OCI-LY3 (cell line): ENCODE measurements around the gene CLTB.

Experiments
- H2AFZ ChIP-seq: fragments of 200-600, 300-600 bp; shearing (Covaris generic); 2 replicates; pipeline ENCODE4 v1.6.0; 2014; ENCODE audit warnings: antibody characterized with exemption, low read depth, low read length
- H3K27ac ChIP-seq: fragments of 200-600, 300-600 bp; sonication (generic); 2 replicates; pipeline ENCODE4 v1.5.1; 2014; ENCODE audit warnings: mild to moderate bottlenecking, low read length, moderate library complexity, mixed read lengths
- H3K27me3 ChIP-seq: fragments of 200-600, 300-600 bp; sonication (generic); 2 replicates; pipeline ENCODE4 v1.6.1; 2014; ENCODE audit warnings: low read depth, low read length, mixed read lengths
- H3K36me3 ChIP-seq: fragments of 200-600, 300-600 bp; sonication (generic); replicated peaks from 2 replicates; pipeline ENCODE3; 2014; ENCODE audit warnings: low read depth, low read length, mixed read lengths
- H3K4me1 ChIP-seq: fragments of 300-600, 200-600 bp; sonication (generic); 2 replicates; pipeline ENCODE4 v1.6.1; 2014; ENCODE audit warnings: low read length, mixed read lengths
- H3K4me2 ChIP-seq: fragments of 200-600, 300-600 bp; sonication (generic); 2 replicates; pipeline ENCODE4 v1.6.1; 2014; ENCODE audit warnings: low read length, mixed read lengths
- H3K4me3 ChIP-seq: fragments of 300-600, 200-600 bp; sonication (generic); 2 replicates; pipeline ENCODE4 v1.5.1; 2014; ENCODE audit warnings: antibody characterized with exemption, mild to moderate bottlenecking, low read length, moderate library complexity
- H3K79me2 ChIP-seq: fragments of 300-600, 200-600 bp; shearing (Covaris generic); 2 replicates; pipeline ENCODE4 v1.6.1; 2014; ENCODE audit warnings: mild to moderate bottlenecking, low read length, mixed read lengths
- H3K9ac ChIP-seq: fragments of 300-600, 200-600 bp; shearing (Covaris generic); 2 replicates; pipeline ENCODE4 v1.6.0; 2014; ENCODE audit warnings: mild to moderate bottlenecking, low read length, moderate library complexity
- H3K9me3 ChIP-seq: fragments of 200-600, 300-600 bp; shearing (Covaris generic); 2 replicates; pipeline ENCODE4 v1.6.1; 2014; ENCODE audit warnings: low read length, mixed read lengths; ENCODE audit not compliant: insufficient read depth
- H4K20me1 ChIP-seq: fragments of 200-600, 300-600 bp; sonication (generic); 2 replicates; pipeline ENCODE4 v1.6.1; 2016; ENCODE audit warnings: low read length, mixed read lengths; ENCODE audit not compliant: insufficient read depth
- CTCF ChIP-seq: fragments of 200-600, 300-600 bp; sonication (generic); IDR thresholded peaks from 2 replicates; pipeline ENCODE4 v1.5.1; 2014; ENCODE audit warnings: antibody characterized with exemption, low read length, low read depth
- EZH2phosphoT487 ChIP-seq: fragments of 200-600 bp; shearing (Covaris generic); IDR thresholded peaks from 2 replicates; pipeline ENCODE4 v1.6.1; 2018; ENCODE audit warnings: antibody characterized with exemption, mixed run types, low read depth

Gene CLTB

GRCh38 chr5:176420086-176420485 is 3.7 kb upstream of the CLTB start:
- Histone ChIP-seq H3K36me3 (no peaks in the 10 kb centered on the region), H3K9me3 (0 out of 2 replicates have a peak, but pooled peaks cover 7% of the 10 kb centered on the region), H4K20me1 (no peaks in the 10 kb centered on the region), H3K4me2 (no peak overlapping the region), H3K4me3 (no peak overlapping the region), H3K27me3 (peaks cover 4% of the 10 kb centered on the region; the same call in 1 of the 2 replicates), H3K4me1 (peaks cover 13% of the 10 kb centered on the region), H3K27ac (no peak overlapping the region), H3K79me2 (peaks cover 6% of the 10 kb centered on the region), H3K9ac (no peak overlapping the region), H2AFZ (no peak overlapping the region)
- TF ChIP-seq CTCF (no peak), EZH2phosphoT487 (no peak)

GRCh38 chr5:176418251-176418650 is 1.9 kb upstream of the CLTB start:
- H3K9me3 ChIP-seq = 0 out of 2 replicates have a peak, but pooled peaks cover 6% of the 10 kb centered on the region
- H4K20me1 ChIP-seq = no peaks in the 10 kb centered on the region
- no peaks in the 10 kb centered on the region for H3K36me3 ChIP-seq
- no peak overlapping the region for H3K4me3 ChIP-seq
- H3K4me1 ChIP-seq = peaks cover 15% of the 10 kb centered on the region
- TF ChIP-seq EZH2phosphoT487 (no peak), CTCF (no peak)
- H3K27ac ChIP-seq = no peak overlapping the region
- H3K4me2 ChIP-seq = no peak overlapping the region
- no peak overlapping the region for H3K9ac ChIP-seq
- no peak overlapping the region for H2AFZ ChIP-seq
- H3K27me3 ChIP-seq = peaks cover 4% of the 10 kb centered on the region; the same call in 1 of the 2 replicates
- H3K79me2 ChIP-seq = peaks cover 6% of the 10 kb centered on the region

- Histone ChIP-seq H3K27ac (no peak overlapping the region), H4K20me1 (no peaks in the 10 kb centered on the region), H3K9me3 (0 out of 2 replicates have a peak, but pooled peaks cover 6% of the 10 kb centered on the region), H3K79me2 (peaks cover 6% of the 10 kb centered on the region), H3K27me3 (peaks cover 4% of the 10 kb centered on the region; the same call in 1 of the 2 replicates), H3K4me2 (peak overlapping the region; percentile 90), H3K36me3 (no peaks in the 10 kb centered on the region), H3K4me1 (peaks cover 15% of the 10 kb centered on the region), H3K4me3 (peak overlapping the region; percentile 96), H3K9ac (peak overlapping the region; percentile 44), H2AFZ (peak overlapping the region; percentile 87)
- TF ChIP-seq CTCF (no peak), EZH2phosphoT487 (no peak)
Measured at GRCh38 chr5:176416965-176417364, 626 bp upstream of the CLTB start.

GRCh38 chr5:176415240-176415951 is 943 bp downstream of the CLTB start:
- H3K4me3 ChIP-seq = peak overlapping the region; percentile 96
- H4K20me1 ChIP-seq = no peaks in the 10 kb centered on the region
- H3K79me2 ChIP-seq = peaks cover 6% of the 10 kb centered on the region
- no peaks in the 10 kb centered on the region for H3K36me3 ChIP-seq
- peak overlapping the region; percentile 89; the same call in 1 of the 2 replicates for H2AFZ ChIP-seq
- H3K9me3 ChIP-seq = 0 out of 2 replicates have a peak, but pooled peaks cover 4% of the 10 kb centered on the region
- peak overlapping the region; percentile 90 for H3K9ac ChIP-seq
- H3K4me1 ChIP-seq = peaks cover 15% of the 10 kb centered on the region
- no peak overlapping the region for H3K27ac ChIP-seq
- H3K4me2 ChIP-seq = peak overlapping the region; percentile 89
- TF ChIP-seq EZH2phosphoT487 (no peak), CTCF (no peak)
- H3K27me3 ChIP-seq = peaks cover 2% of the 10 kb centered on the region; the same call in 1 of the 2 replicates
